Effector CD8-positive, alpha-beta T cell (primary cell): ENCODE measurements around the gene PNCK.
"Not testable (repeated sequence)": the region's sequence is repeated elsewhere in the genome, so short reads cannot be mapped to it uniquely, and the experiment has no call there.

ENCODE experiments used
- DNase-seq: peaks from one replicate; lab custom pipeline; 2025; lab: John Stamatoyannopoulos, UW

Gene PNCK

GRCh38 chrX:153686711-153687110 is 13.1 kb upstream of the PNCK start:
- no peak for DNase-seq

GRCh38 chrX:153685751-153686696 is 12.4 kb upstream of the PNCK start:
- no peak for DNase-seq

- DNase-seq = no peak
Observed at GRCh38 chrX:153685156-153685536, 11.5 kb upstream of the PNCK start.

GRCh38 chrX:153684467-153685155 is 11.0 kb upstream of the PNCK start:
- no peak for DNase-seq

GRCh38 chrX:153683486-153683885 is 9.9 kb upstream of the PNCK start:
- not testable (repeated sequence) for DNase-seq

- DNase-seq = no peak
Observed at GRCh38 chrX:153681175-153681574, 7.6 kb upstream of the PNCK start.

GRCh38 chrX:153674219-153674851 is 722 bp upstream of the PNCK start:
- no peak for DNase-seq

GRCh38 chrX:153672531-153673427 is 834 bp downstream of the PNCK start:
- DNase-seq = no peak

GRCh38 chrX:153671589-153672530 is 1.8 kb downstream of the PNCK start:
- DNase-seq = no peak

GRCh38 chrX:153670748-153671588 is 2.6 kb downstream of the PNCK start:
- no peak for DNase-seq

- no peak for DNase-seq
Observed at GRCh38 chrX:153669901-153670731, 3.5 kb downstream of the PNCK start.

GRCh38 chrX:153669174-153669890 is 4.3 kb downstream of the PNCK start:
- peak; percentile 22 for DNase-seq

GRCh38 chrX:153668423-153669173 is 5.0 kb downstream of the PNCK start:
- no peak for DNase-seq

GRCh38 chrX:153667956-153668396 is 5.6 kb downstream of the PNCK start:
- DNase-seq = peak; percentile 63

- no peak for DNase-seq
Observed at GRCh38 chrX:153667281-153667955, 6.2 kb downstream of the PNCK start.

GRCh38 chrX:153665726-153666306 is 7.8 kb downstream of the PNCK start:
- no peak for DNase-seq
